ENCODE measurements around the gene CCSER1.

GRCh38 chr4:91592125-91592524 lies 1464.9 kb downstream of the CCSER1 start:
- no peak for TF ChIP-seq CTCF (IDR thresholded peaks at IDR 0.05; ENCODE audit: poor library complexity, severe bottlenecking)
- no peak for TF ChIP-seq EP300 (conservative IDR thresholded peaks at IDR 0.05; ENCODE audit: poor library complexity, severe bottlenecking)
- no peak for TF ChIP-seq REST (IDR thresholded peaks at IDR 0.05; ENCODE audit: borderline replicate concordance)
- TF ChIP-seq EZH2 (IDR thresholded peaks at IDR 0.05; ENCODE audit: borderline replicate concordance, insufficient read depth, low read length, poor library complexity, severe bottlenecking) = no peak
- no peak for TF ChIP-seq MXI1 (conservative IDR thresholded peaks at IDR 0.05; ENCODE audit: poor library complexity, severe bottlenecking)
- no peak for TF ChIP-seq TAF1 (IDR thresholded peaks at IDR 0.05; ENCODE audit: low read depth)

All from neural cell (in vitro differentiated cells).